Measurements from ENCODE around the gene ISYNA1.

GRCh38 chr19:18433735-18434398, 4.1 kb downstream of the ISYNA1 start:
- TF ChIP-seq GATA2 (IDR thresholded peaks at IDR 0.05; ENCODE audit: low read depth, low read length) = no peak
- TF ChIP-seq GATA3 (IDR thresholded peaks at IDR 0.05; ENCODE audit: low read depth, low read length) = no peak
